Uterus (tissue), 2 donors: ENCODE data around the gene COLEC11.

ENCODE experiments used
- POLR2A ChIP-seq, 2 donors: fragments of 450-650 bp; IDR thresholded peaks; one replicate each; pipeline ENCODE4 v1.6.1; 2016; ENCODE audit warnings: antibody characterized with exemption in 2 of 2, mild to moderate bottlenecking in 1 of 2, moderate library complexity in 1 of 2
- TF ChIP-seq, protein P1 (sequence below), 4 experiments: fragments of 200-600 bp in 2 of 4; fragments of 450-650 bp in 2 of 4; sonication (generic) in 2 of 4; IDR thresholded peaks; one replicate each; pipeline ENCODE4 v1.5.1; 2016 to 2019; ENCODE audit warnings: antibody characterized with exemption in 4 of 4, mild to moderate bottlenecking in 2 of 4, moderate library complexity in 1 of 4

DNA sequence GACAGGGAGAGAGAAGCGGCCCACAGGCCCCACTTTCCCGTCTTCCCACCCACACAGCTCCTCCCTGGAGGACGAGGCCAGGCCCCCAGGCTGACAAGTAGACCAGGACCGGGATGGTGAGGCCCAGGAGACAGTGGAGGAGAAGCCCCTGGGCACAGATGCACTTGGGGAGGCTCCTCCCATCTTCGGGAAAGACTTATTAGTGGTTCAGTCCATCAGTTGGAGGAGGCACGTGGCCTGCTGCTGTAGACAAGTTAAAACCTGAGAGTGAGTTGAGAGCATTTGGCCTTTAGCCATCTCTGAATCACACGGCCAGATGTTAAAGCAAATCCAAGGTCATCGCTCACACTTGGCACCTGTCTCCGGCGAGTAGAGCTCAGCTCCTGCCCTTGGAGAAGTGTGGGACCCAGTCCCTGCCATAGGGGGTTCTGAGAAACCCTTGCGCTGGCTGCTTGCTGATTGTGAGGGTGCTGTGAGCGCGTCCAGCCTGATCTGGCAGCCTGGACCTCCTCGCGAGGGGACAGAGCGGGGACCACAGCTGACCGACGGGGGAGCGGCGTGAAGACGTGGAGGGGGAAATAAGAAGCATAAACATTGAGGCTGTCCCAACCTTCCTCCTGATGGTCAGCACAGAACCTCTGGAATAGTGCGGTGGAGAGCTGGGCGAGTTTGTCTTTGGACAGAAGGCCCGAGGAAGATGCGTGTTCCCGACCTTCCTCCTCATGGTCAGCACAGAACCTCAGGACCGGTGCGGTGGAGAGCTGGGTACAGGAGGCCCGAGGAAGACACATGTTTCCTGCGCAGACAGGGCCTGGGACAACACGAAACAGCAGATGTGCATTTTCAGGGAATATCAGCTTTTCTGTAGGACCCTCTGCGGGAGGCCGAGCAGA, 38.4 kb downstream of the COLEC11 start:
- TF ChIP-seq, protein P1, sequence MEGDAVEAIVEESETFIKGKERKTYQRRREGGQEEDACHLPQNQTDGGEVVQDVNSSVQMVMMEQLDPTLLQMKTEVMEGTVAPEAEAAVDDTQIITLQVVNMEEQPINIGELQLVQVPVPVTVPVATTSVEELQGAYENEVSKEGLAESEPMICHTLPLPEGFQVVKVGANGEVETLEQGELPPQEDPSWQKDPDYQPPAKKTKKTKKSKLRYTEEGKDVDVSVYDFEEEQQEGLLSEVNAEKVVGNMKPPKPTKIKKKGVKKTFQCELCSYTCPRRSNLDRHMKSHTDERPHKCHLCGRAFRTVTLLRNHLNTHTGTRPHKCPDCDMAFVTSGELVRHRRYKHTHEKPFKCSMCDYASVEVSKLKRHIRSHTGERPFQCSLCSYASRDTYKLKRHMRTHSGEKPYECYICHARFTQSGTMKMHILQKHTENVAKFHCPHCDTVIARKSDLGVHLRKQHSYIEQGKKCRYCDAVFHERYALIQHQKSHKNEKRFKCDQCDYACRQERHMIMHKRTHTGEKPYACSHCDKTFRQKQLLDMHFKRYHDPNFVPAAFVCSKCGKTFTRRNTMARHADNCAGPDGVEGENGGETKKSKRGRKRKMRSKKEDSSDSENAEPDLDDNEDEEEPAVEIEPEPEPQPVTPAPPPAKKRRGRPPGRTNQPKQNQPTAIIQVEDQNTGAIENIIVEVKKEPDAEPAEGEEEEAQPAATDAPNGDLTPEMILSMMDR (IDR thresholded peaks at IDR 0.05): no peak
- no peak for TF ChIP-seq POLR2A (IDR thresholded peaks at IDR 0.05)
